Karpas-422 (cell line): ENCODE measurements around the gene MOGAT2. TPM values are rescaled to one million over a fixed set of nuclear protein-coding genes. Genes with fewer than 3 reads are reported as not detected.
"Not testable (repeated sequence)": the region's sequence is repeated elsewhere in the genome, so short reads cannot be mapped to it uniquely, and the experiment has no call there.

ENCODE experiments used
- DNase-seq: peaks from one replicate; pipeline ENCODE4 v3.0.0-alpha.2; 2015
- H2AFZ ChIP-seq: fragments of 200-600 bp; sonication (generic); 2 replicates; pipeline ENCODE4 v1.6.1; 2014; ENCODE audit warnings: antibody characterized with exemption, low read length, mixed read lengths
- H3K27ac ChIP-seq: fragments of 200-600 bp; sonication (generic); 2 replicates; pipeline ENCODE4 v1.5.1; 2014; ENCODE audit warnings: mild to moderate bottlenecking, low read length, moderate library complexity
- H3K27me3 ChIP-seq: fragments of 200-600 bp; sonication (generic); 2 replicates; pipeline ENCODE4 v1.6.1; 2014; ENCODE audit warnings: low read length, mixed read lengths
- H3K36me3 ChIP-seq: fragments of 200-600 bp; sonication (generic); 2 replicates; pipeline ENCODE4 v1.6.1; 2014; ENCODE audit warnings: low read length, mixed read lengths; ENCODE audit not compliant: insufficient read depth
- H3K4me1 ChIP-seq: fragments of 200-600 bp; sonication (generic); 2 replicates; pipeline ENCODE4 v1.6.1; 2014; ENCODE audit warnings: mild to moderate bottlenecking, low read length, mixed read lengths
- H3K4me2 ChIP-seq: fragments of 200-600 bp; sonication (generic); 2 replicates; pipeline ENCODE4 v1.6.1; 2014; ENCODE audit warnings: low read length, low read depth, mild to moderate bottlenecking; ENCODE audit not compliant: poor library complexity, severe bottlenecking
- H3K4me3 ChIP-seq: fragments of 200-600 bp; sonication (generic); 2 replicates; pipeline ENCODE4 v1.5.1; 2014; ENCODE audit warnings: mild to moderate bottlenecking, antibody characterized with exemption, low read length, mixed read lengths
- H3K79me2 ChIP-seq: fragments of 200-600 bp; sonication (generic); 2 replicates; pipeline ENCODE4 v1.6.1; 2014; ENCODE audit warnings: mild to moderate bottlenecking, low read length, mixed read lengths
- H3K9ac ChIP-seq: fragments of 200-600 bp; sonication (generic); 2 replicates; pipeline ENCODE4 v1.6.0; 2014; ENCODE audit warnings: low read length
- H3K9me2 ChIP-seq: fragments of 200-600 bp; sonication (generic), shearing (Covaris generic); replicated peaks from 2 replicates; pipeline ENCODE4 v1.6.0; 2014; ENCODE audit warnings: mild to moderate bottlenecking, low read length, moderate library complexity; ENCODE audit not compliant: insufficient read depth
- H3K9me3 ChIP-seq: fragments of 300-700, 200-600 bp; sonication (generic); 2 replicates; pipeline ENCODE4 v1.6.1; 2014; ENCODE audit warnings: low read length, mixed read lengths
- H4K20me1 ChIP-seq: fragments of 200-600 bp; sonication (generic); 2 replicates; pipeline ENCODE4 v1.6.1; 2014; ENCODE audit warnings: mild to moderate bottlenecking, antibody characterized with exemption, low read length, low read depth; ENCODE audit not compliant: insufficient read depth
- total RNA-seq: library from RNA; depleted of rRNA; stranded (reverse); fragments of >200 nt; shearing (Covaris generic); gene quantifications from 2 replicates; pipeline ENCODE4 v1.2.3, GENCODE V29; 2014; ENCODE audit warnings: low replicate concordance

MOGAT2 gene
- total RNA-seq, 1 experiment from 2014 or later, result not detected

GRCh38 chr11:75740681-75741080 is 23.0 kb downstream of the MOGAT2 start:
- no peaks in the 10 kb centered on the region for H4K20me1 ChIP-seq
- H3K4me2 ChIP-seq, result no peak overlapping the region
- H3K9ac ChIP-seq, result no peak overlapping the region
- DNase-seq, result no peak
- no peak overlapping the region for H2AFZ ChIP-seq
- H3K79me2 ChIP-seq, result no peaks in the 10 kb centered on the region
- H3K36me3 ChIP-seq, result no peaks in the 10 kb centered on the region
- H3K4me3 ChIP-seq, result no peak overlapping the region
- no peaks in the 10 kb centered on the region for H3K27me3 ChIP-seq
- H3K4me1 ChIP-seq, result peaks cover 10% of the 10 kb centered on the region
- no peak overlapping the region for H3K27ac ChIP-seq
- no peaks in the 10 kb centered on the region for H3K9me3 ChIP-seq
- H3K9me2 ChIP-seq, result no peaks in the 10 kb centered on the region

GRCh38 chr11:75743159-75743558 is 25.5 kb downstream of the MOGAT2 start:
- H3K79me2 ChIP-seq, DNase-seq, H3K36me3 ChIP-seq, H3K27ac ChIP-seq, H3K9me2 ChIP-seq, H3K9ac ChIP-seq, H3K27me3 ChIP-seq, H3K4me1 ChIP-seq, H3K4me2 ChIP-seq, H2AFZ ChIP-seq, H3K9me3 ChIP-seq, H4K20me1 ChIP-seq, H3K4me3 ChIP-seq: not testable (repeated sequence)

GRCh38 chr11:75743711-75744563 is 26.3 kb downstream of the MOGAT2 start:
- H3K36me3 ChIP-seq, result no peaks in the 10 kb centered on the region
- H3K4me3 ChIP-seq, result no peak overlapping the region
- no peak overlapping the region for H3K4me2 ChIP-seq
- DNase-seq, result no peak
- no peaks in the 10 kb centered on the region for H3K9me3 ChIP-seq
- no peaks in the 10 kb centered on the region for H3K79me2 ChIP-seq
- H2AFZ ChIP-seq, result no peak overlapping the region
- no peaks in the 10 kb centered on the region for H4K20me1 ChIP-seq
- no peak overlapping the region for H3K27ac ChIP-seq
- no peak overlapping the region for H3K9ac ChIP-seq
- no peaks in the 10 kb centered on the region for H3K9me2 ChIP-seq
- peaks cover 10% of the 10 kb centered on the region for H3K4me1 ChIP-seq
- H3K27me3 ChIP-seq, result no peaks in the 10 kb centered on the region

- Histone ChIP-seq H3K27me3 (no peaks in the 10 kb centered on the region), H3K9me2 (no peaks in the 10 kb centered on the region), H3K4me2 (no peak overlapping the region), H3K4me3 (no peak overlapping the region), H4K20me1 (no peaks in the 10 kb centered on the region), H3K36me3 (no peaks in the 10 kb centered on the region), H3K4me1 (peaks cover 8% of the 10 kb centered on the region), H3K27ac (no peak overlapping the region), H3K9me3 (no peaks in the 10 kb centered on the region), H3K9ac (no peak overlapping the region), H2AFZ (no peak overlapping the region), H3K79me2 (no peaks in the 10 kb centered on the region)
- DNase-seq, result no peak
Measured at GRCh38 chr11:75745807-75746206, 28.2 kb downstream of the MOGAT2 start.

GRCh38 chr11:75748729-75749273 is 31.2 kb downstream of the MOGAT2 start:
- H3K9me2 ChIP-seq, H3K4me3 ChIP-seq, H3K27me3 ChIP-seq, DNase-seq, H3K27ac ChIP-seq, H3K79me2 ChIP-seq, H3K4me1 ChIP-seq, H4K20me1 ChIP-seq, H3K9ac ChIP-seq, H3K9me3 ChIP-seq, H2AFZ ChIP-seq, H3K36me3 ChIP-seq, H3K4me2 ChIP-seq: not testable (repeated sequence)

GRCh38 chr11:75754933-75755332 is 37.3 kb downstream of the MOGAT2 start:
- H3K9me2 ChIP-seq, H3K36me3 ChIP-seq, H3K4me3 ChIP-seq, H3K9ac ChIP-seq, H4K20me1 ChIP-seq, H3K79me2 ChIP-seq, H3K27ac ChIP-seq, H3K4me2 ChIP-seq, DNase-seq, H3K27me3 ChIP-seq, H3K4me1 ChIP-seq, H2AFZ ChIP-seq, H3K9me3 ChIP-seq: not testable (repeated sequence)

GRCh38 chr11:75757651-75758050 is 40.0 kb downstream of the MOGAT2 start:
- no peak overlapping the region for H3K4me2 ChIP-seq
- H3K4me1 ChIP-seq, result no peaks in the 10 kb centered on the region
- H3K36me3 ChIP-seq, result no peaks in the 10 kb centered on the region
- H3K27ac ChIP-seq, result no peak overlapping the region
- no peak overlapping the region for H3K4me3 ChIP-seq
- H3K9me2 ChIP-seq, result no peaks in the 10 kb centered on the region
- H4K20me1 ChIP-seq, result no peaks in the 10 kb centered on the region
- H3K27me3 ChIP-seq, result no peaks in the 10 kb centered on the region
- no peaks in the 10 kb centered on the region for H3K79me2 ChIP-seq
- DNase-seq, result no peak
- no peak overlapping the region for H3K9ac ChIP-seq
- H2AFZ ChIP-seq, result no peak overlapping the region
- no peaks in the 10 kb centered on the region for H3K9me3 ChIP-seq

- no peak for DNase-seq
- Histone ChIP-seq H2AFZ (no peak overlapping the region), H3K9me2 (no peaks in the 10 kb centered on the region), H3K27ac (no peak overlapping the region), H3K9me3 (no peaks in the 10 kb centered on the region), H4K20me1 (no peaks in the 10 kb centered on the region), H3K4me3 (no peak overlapping the region), H3K79me2 (no peaks in the 10 kb centered on the region), H3K36me3 (no peaks in the 10 kb centered on the region), H3K4me1 (no peaks in the 10 kb centered on the region), H3K27me3 (no peaks in the 10 kb centered on the region), H3K9ac (no peak overlapping the region), H3K4me2 (no peak overlapping the region)
Measured at GRCh38 chr11:75759832-75760231, 42.2 kb downstream of the MOGAT2 start.
